Retinal pigment epithelial cell (primary cell): ENCODE results near the gene ZNF770.

ENCODE experiments used
- DNase-seq: peaks from one replicate; pipeline ENCODE4 v3.0.0-alpha.2; 2010; ENCODE audit warnings: low read depth
- H3K4me3 ChIP-seq: 2 replicates; pipeline ENCODE4 v1.5.1; 2011; ENCODE audit warnings: mild to moderate bottlenecking, low read length, control low read depth, moderate library complexity
- TF ChIP-seq, protein P1 (sequence below): conservative IDR thresholded peaks from 2 replicates; pipeline ENCODE4 v1.5.1; 2011; ENCODE audit warnings: low read depth, low read length, control low read depth, inconsistent platforms

Gene ZNF770

DNA sequence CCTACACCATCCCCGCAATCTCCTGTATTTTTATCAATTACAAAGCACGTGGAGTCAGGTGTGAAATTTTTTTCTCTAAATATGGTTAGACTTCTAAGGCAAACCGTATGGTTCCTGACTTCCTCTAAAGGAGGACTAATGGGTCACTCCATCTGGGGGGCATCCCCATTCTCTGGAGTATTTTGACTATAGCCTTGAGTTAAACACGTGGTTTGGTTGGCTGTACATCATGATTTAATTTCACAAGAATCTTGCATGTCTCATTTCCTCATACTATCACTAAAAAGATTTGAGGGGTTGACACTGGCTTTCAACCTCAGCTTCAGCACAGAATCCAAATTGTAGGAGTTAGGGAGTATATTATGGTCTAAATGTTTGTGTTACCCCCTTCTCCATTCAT lies 25.3 kb upstream of the ZNF770 start:
- no peak overlapping the region for H3K4me3 ChIP-seq
- TF ChIP-seq, protein P1, sequence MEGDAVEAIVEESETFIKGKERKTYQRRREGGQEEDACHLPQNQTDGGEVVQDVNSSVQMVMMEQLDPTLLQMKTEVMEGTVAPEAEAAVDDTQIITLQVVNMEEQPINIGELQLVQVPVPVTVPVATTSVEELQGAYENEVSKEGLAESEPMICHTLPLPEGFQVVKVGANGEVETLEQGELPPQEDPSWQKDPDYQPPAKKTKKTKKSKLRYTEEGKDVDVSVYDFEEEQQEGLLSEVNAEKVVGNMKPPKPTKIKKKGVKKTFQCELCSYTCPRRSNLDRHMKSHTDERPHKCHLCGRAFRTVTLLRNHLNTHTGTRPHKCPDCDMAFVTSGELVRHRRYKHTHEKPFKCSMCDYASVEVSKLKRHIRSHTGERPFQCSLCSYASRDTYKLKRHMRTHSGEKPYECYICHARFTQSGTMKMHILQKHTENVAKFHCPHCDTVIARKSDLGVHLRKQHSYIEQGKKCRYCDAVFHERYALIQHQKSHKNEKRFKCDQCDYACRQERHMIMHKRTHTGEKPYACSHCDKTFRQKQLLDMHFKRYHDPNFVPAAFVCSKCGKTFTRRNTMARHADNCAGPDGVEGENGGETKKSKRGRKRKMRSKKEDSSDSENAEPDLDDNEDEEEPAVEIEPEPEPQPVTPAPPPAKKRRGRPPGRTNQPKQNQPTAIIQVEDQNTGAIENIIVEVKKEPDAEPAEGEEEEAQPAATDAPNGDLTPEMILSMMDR: no peak
- no peak for DNase-seq

DNA sequence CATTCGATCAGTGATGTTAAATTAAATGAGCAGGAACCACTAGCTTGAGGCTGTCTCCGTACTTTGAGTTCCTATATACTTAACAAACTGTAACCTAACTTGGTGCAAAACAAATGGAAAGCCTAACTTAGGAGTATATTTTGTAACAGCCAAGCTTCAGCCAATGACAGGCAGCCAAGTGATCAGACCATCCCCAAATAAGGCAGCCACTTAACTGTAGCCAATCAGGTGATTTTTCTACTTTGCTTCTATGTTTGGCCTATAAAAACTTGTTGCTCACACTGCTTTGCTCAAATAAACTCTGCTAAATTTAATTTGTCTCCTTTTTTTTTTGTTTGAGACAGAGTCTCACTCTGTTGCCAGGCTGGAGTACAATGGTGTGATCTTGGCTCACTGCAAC lies 19.3 kb upstream of the ZNF770 start:
- TF ChIP-seq, protein P1: no peak
- H3K4me3 ChIP-seq: no peak overlapping the region
- no peak for DNase-seq

DNA sequence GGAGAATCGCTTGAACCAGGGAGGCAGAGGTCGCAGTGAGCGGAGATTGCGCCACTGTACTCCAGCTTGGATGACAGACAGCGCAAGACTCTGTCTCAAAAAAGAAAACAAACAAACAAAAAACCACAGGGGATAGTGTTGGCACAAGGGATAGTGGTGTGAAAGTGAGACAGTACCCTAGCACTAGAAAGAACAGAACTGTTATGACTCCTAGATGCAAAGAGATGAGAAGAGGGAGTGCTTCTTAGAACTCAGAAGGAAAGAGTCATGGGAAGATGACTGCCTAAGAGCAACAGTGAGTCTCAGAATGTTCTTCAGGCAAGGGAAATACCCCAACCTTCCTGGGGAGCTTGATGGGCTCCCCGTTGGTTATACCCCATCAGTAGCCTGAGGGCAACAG lies 17.8 kb upstream of the ZNF770 start:
- DNase-seq: no peak
- no peak overlapping the region for H3K4me3 ChIP-seq
- TF ChIP-seq, protein P1: no peak

DNA sequence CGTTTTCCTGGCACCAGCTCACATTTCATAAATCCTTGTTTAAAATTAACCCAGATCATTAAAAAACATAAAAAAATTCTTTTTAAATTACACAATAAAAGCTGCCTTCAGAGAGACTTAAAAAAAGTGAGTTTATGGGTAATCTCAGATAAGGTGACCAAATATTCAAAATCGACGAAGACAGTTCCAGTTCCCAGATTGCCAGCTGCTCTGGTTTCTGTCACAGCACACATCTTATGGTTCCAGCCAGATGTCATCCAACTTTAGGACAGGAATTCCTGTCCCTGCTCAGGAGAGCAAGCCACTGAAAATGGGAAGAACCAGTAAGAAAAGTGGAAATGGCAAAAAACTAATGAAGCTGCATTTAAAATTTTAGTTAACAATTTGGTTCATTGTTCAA lies 15.8 kb upstream of the ZNF770 start:
- H3K4me3 ChIP-seq: no peak overlapping the region
- DNase-seq: no peak
- TF ChIP-seq, protein P1: no peak

DNA sequence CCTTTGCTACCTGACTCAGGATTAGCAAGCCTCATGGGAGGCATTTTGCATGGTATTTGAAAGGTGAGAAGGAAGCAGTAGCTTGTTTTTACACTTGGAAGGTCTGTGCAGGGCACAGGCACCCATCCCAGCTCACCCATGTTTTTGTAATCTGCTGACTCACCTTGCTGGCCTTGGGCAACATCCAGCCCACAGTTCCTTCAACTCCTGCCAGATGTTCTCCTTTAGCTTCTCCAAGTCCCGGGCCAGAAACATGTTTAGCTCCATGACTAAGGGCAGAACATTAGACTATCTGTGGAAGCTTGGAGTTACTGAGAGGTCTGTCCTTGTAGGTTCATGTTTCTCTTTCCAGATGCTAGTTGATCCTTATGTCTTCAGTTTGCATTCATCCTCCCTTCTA lies 12.4 kb upstream of the ZNF770 start:
- TF ChIP-seq, protein P1: no peak
- DNase-seq: no peak
- H3K4me3 ChIP-seq: no peak overlapping the region

DNA sequence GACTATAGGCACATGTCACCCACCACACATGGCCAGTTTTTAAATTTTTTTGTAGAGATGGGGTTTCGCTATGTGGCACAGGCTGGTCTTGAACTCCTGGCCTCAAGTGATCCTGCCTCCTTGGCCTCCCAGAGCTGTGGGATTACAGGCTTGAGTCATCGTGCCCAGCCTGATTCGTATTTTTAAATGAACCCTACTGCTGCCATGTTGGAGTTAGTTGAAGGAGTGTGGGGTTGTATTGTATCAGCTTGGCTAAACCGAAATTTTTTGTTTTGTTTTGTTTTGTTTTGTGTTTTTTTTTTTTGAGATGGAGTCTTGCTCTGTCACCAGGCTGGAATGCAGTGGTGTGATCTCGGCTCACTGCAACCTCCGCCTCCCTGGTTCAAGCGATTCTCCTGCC lies 11.8 kb upstream of the ZNF770 start:
- no peak for DNase-seq
- H3K4me3 ChIP-seq: no peak overlapping the region
- TF ChIP-seq, protein P1: no peak

DNA sequence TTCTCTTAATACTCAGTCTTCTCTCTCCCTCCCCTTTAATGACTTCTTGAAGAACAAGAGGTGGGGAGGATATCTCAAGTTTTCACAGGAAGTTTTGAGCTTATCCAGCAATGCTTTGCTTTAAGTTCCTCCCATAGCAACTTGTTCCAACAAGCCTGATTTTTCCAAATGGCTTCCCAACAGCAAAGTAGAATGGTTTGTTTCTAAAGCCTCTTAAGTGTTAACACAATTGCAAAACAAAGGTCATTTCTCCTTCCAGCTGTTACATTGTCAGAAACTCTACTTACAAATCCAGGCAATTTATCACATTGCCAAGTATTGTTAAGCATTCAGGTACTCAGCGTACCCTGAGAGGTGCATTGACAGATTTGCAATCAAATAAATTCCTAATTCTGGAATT lies 6.8 kb upstream of the ZNF770 start:
- H3K4me3 ChIP-seq: no peak overlapping the region
- TF ChIP-seq, protein P1: no peak
- no peak for DNase-seq
